ENCODE data around the gene AP2A1.

GRCh38 chr19:49805822-49806619, 39.2 kb downstream of the AP2A1 start:
- TF ChIP-seq CTCF (IDR thresholded peaks at IDR 0.05; ENCODE audit: poor library complexity, severe bottlenecking) (no peak), POLR2AphosphoS5 (IDR thresholded peaks at IDR 0.05) (no peak), MXI1 (conservative IDR thresholded peaks at IDR 0.05; ENCODE audit: poor library complexity, severe bottlenecking) (no peak), EP300 (conservative IDR thresholded peaks at IDR 0.05; ENCODE audit: poor library complexity, severe bottlenecking) (no peak)

Data from neural cell (in vitro differentiated cells).